Heart right ventricle (tissue), 16 donors: Measurements from ENCODE around the gene CCDC43. TPM values are rescaled to one million over a fixed set of nuclear protein-coding genes. Genes with fewer than 3 reads are reported as not detected.

ENCODE experiments used
- ATAC-seq, 8 donors: fragments of 200-7000 bp; cut with Tn5 transposase; one replicate each; pipeline ENCODE4 v1.9.1; 2020; ENCODE audit warnings: mild to moderate bottlenecking in 8 of 8, moderate library complexity in 8 of 8, moderate number of reproducible peaks in 1 of 8
- DNase-seq, 2 donors: peaks; one replicate each; pipeline ENCODE4 v3.0.0-alpha.2; 2020
- H3K27ac ChIP-seq, 10 donors: fragments of 200-600 bp; sonication (generic) in 2 of 10; one replicate each; pipeline versions ENCODE4 v1.5.0 to v1.8.0; 2020 to 2022; ENCODE audit warnings: mild to moderate bottlenecking in 3 of 10
- H3K27me3 ChIP-seq, 7 donors: fragments of 200-600 bp; one replicate each; pipeline ENCODE4 v1.8.0; 2021 to 2022; ENCODE audit warnings: mild to moderate bottlenecking in 2 of 7
- H3K36me3 ChIP-seq, 9 donors: fragments of 200-600 bp; sonication (generic) in 1 of 9; one replicate each; pipeline versions ENCODE4 v1.5.0 to v1.8.0; 2020 to 2022; ENCODE audit warnings: mild to moderate bottlenecking in 2 of 9
- H3K4me1 ChIP-seq, 9 donors: fragments of 200-600 bp; sonication (generic) in 1 of 9; one replicate each; pipeline versions ENCODE4 v1.5.0 to v1.8.0; 2020 to 2022; ENCODE audit warnings: mild to moderate bottlenecking in 4 of 9
- H3K4me3 ChIP-seq, 10 donors: fragments of 200-600 bp; sonication (generic) in 2 of 10; one replicate each; pipeline versions ENCODE4 v1.5.0 to v1.8.0; 2020 to 2022; ENCODE audit warnings: mild to moderate bottlenecking in 7 of 10, moderate library complexity in 2 of 10
- H3K9me3 ChIP-seq, 11 donors: fragments of 200-600 bp in 10 of 11; sonication (generic) in 2 of 11; one replicate each; pipeline versions ENCODE4 v1.5.0 to v1.8.0; 2013 to 2022; ENCODE audit warnings: mild to moderate bottlenecking in 2 of 11, control low read depth in 1 of 11, moderate library complexity in 1 of 11
- CTCF ChIP-seq, 9 donors: fragments of 200-600 bp; sonication (generic) in 2 of 9; IDR thresholded peaks; one replicate each; pipeline versions ENCODE4 v1.5.0 to v1.8.0; 2021 to 2022; ENCODE audit warnings: antibody characterized with exemption in 9 of 9, mild to moderate bottlenecking in 5 of 9, moderate library complexity in 1 of 9
- WGBS, 2 donors: extraction: QIAGEN DNeasy Blood & Tissue Kit; methylation state at CpG; one replicate each; pipeline ENCODE4 v1.1.7; 2013; ENCODE audit warnings: inconsistent platforms in 1 of 2; 5-methylcytosine and 5-hydroxymethylcytosine counted together
- intact Hi-C, 10 donors: fragments of 100-400 bp; cut with DNase I; formaldehyde crosslinking; loops; one replicate each; pipeline versions ENCODE4 v1.11.1 to v1.14.2; 2022
- long read RNA-seq, 3 donors: library from polyadenylated mRNA; unstranded; transcript quantifications; one replicate each; pipeline ENCODE4 v2.0.0, GENCODE V29; 2020 to 2021
- polyA plus RNA-seq, 2 donors: library from polyadenylated mRNA; stranded (reverse); fragments of 200-250 nt; gene quantifications; one replicate each; pipeline ENCODE4 v1.2.3, GENCODE V29; 2013
- total RNA-seq, 10 donors: library from RNA; stranded (reverse); fragmentation: NEBNext Ultra II Directional in 3 of 10; extraction: Animal tissue kit (Norgen Biotek cat#: 25700) in 3 of 10; gene quantifications; one replicate each; pipeline versions ENCODE4 v1.2.1 to v1.2.4, GENCODE V29; 2021 to 2023
- donor health status: Arrhythmogenic right ventricular cardiomyopathy.
- donor health status: ischemic (EF 13 %, LVEDD 7.1; RV severe dilation, severe dysfunction).
- donor health status: healthy with polysubstance abuse.
- donor health status: DM: no; HTN: yes; CAD: no.
- donor health status: DM: no; HTN: no; CAD: no.
- donor health status: ischemic (EF 25% LVEDD 6.9; RV normal size, moderate dysfunction).
- donor health status: ischemic (EF 25% LVEDD 5.7; RV mildly dilated, moderate dysfunction).
- donor health status: healthy.
- donor health status: DM: yes; HTN: yes; CAD: no.
- donor health status: Ischemic cardiomyopathy.
- donor health status: ischemic (EF 35%, LVEDD 5.7; RV mildly dilated, moderate dysfunction).
- donor health status: nonischemic (EF 11% LVEDD 7.7; RV severe dilation, severe dysfunction).
- donor health status: DM: yes; HTN: yes; CAD: no.
- donor health status: PGD.
- donor health status: ischemic (EF 29% LVEDD 5.4; RV normal size, mild dysfunction).
- donor health status: nonischemic (EF 23%, LVEDD 6.1; RV moderate dilation, normal function).

The CCDC43 gene
- total RNA-seq (10 to 100 TPM; 24.2 to 35.3 (median 30.9) TPM), polyA plus RNA-seq (10 to 100 TPM; 14.4 to 19.8 TPM)
- long read RNA-seq, donor 1, transcript CCDC43-202 (4 exons, 2,058 nt) = minor isoform, 6 of 41 reads
- long read RNA-seq, donor 1, transcript CCDC43-201 (5 exons, 2,082 nt) = major isoform, 33 of 41 reads
- long read RNA-seq, donor 1, partial matches to known transcripts = 0 of 41 reads
- long read RNA-seq, donor 1, other reads (novel, unspliced or antisense) = 2 of 41 reads
- long read RNA-seq, donor 2, transcript CCDC43-201 (5 exons, 2,082 nt) = major isoform, 37 of 44 reads
- long read RNA-seq, donor 2, partial matches to known transcripts = 2 of 44 reads
- long read RNA-seq, donor 2, other reads (novel, unspliced or antisense) = 1 of 44 reads
- long read RNA-seq, donor 3, transcript CCDC43-202 (4 exons, 2,058 nt) = minor isoform, 6 of 78 reads
- long read RNA-seq, donor 3, transcript CCDC43-201 (5 exons, 2,082 nt) = major isoform, 64 of 78 reads
- long read RNA-seq, donor 3, partial matches to known transcripts = 4 of 78 reads
- long read RNA-seq, donor 3, other reads (novel, unspliced or antisense) = 4 of 78 reads

- WGBS, 2 donors = 0 to 1% methylated on average over 51 of the region's 51 CpGs
- peak within 1 kb of the TSS in 9 of 10 donors; percentile 73 to 87 (median 82) for H3K27ac ChIP-seq
- no peak for TF ChIP-seq CTCF (IDR thresholded peaks at IDR 0.05)
- peaks cover 0 to 25% (median 17%) of the 10 kb centered on the region in 9 donors for H3K4me1 ChIP-seq
- no peaks in the 10 kb centered on the region for H3K9me3 ChIP-seq
- H3K4me3 ChIP-seq = peak within 1 kb of the TSS; percentile 60 to 93 (median 78)
- intact Hi-C loops = loop anchor here in 1 of 10 donors (1.0 kb wide), 1 partner anchor 20 kb away; no protein-coding TSS in a partner anchor
- ATAC-seq (peak; percentile 99 to 100 (median 99)), DNase-seq (peak; percentile 87 to 89)
- peaks cover 0 to 27% (median 0%) of the 10 kb centered on the region in 9 donors for H3K36me3 ChIP-seq
- no peaks in the 10 kb centered on the region for H3K27me3 ChIP-seq
Measured at GRCh38 chr17:44689477-44690217, at the start of gene CCDC43. TSS of gene CCDC43 (minus strand) at chr17:44689776. CDS start at chr17:44689753, 23 bp downstream.

- Histone ChIP-seq H3K36me3 (peaks cover 0 to 63% (median 0%) of the 10 kb centered on the region in 9 donors), H3K4me3 (no peak overlapping the region), H3K27ac (no peak overlapping the region), H3K4me1 (no peaks in the 10 kb centered on the region), H3K27me3 (no peaks in the 10 kb centered on the region), H3K9me3 (no peaks in the 10 kb centered on the region)
- intact Hi-C loops = no loop called here
- 81 to 86% methylated on average over 3 of the region's 3 CpGs for WGBS, 2 donors
- no peak for TF ChIP-seq CTCF (IDR thresholded peaks at IDR 0.05)
- DNase-seq = no peak
- no peak for ATAC-seq
Measured at GRCh38 chr17:44738214-44738906, 48.8 kb upstream of the CCDC43 start.

- no peaks in the 10 kb centered on the region for H3K9me3 ChIP-seq
- no peak for DNase-seq
Measured at GRCh38 chr17:44736551-44737240, 47.1 kb upstream of the CCDC43 start.

More at GRCh38 chr17:44736551-44737240, 47.1 kb upstream of the CCDC43 start:
- no peak for TF ChIP-seq CTCF (IDR thresholded peaks at IDR 0.05)
- no peak overlapping the region for H3K27ac ChIP-seq
- no peak overlapping the region for H3K4me3 ChIP-seq
- no peaks in the 10 kb centered on the region for H3K4me1 ChIP-seq
- ATAC-seq = no peak
- peaks cover 0 to 58% (median 2%) of the 10 kb centered on the region in 9 donors for H3K36me3 ChIP-seq
- WGBS, 2 donors = 77 to 78% methylated on average over 12 of the region's 12 CpGs
- no peaks in the 10 kb centered on the region for H3K27me3 ChIP-seq
- intact Hi-C loops = no loop called here
